Astrocyte (in vitro differentiated cells and primary cell): Measurements from ENCODE around the gene FMN2.

Experiments used
- CTCF ChIP-seq: IDR thresholded peaks from 2 replicates; pipeline ENCODE4 v1.5.1; 2011; ENCODE audit warnings: low read depth, mild to moderate bottlenecking, inconsistent platforms, low read length, moderate library complexity; ENCODE audit not compliant: insufficient read depth
- EZH2 ChIP-seq: IDR thresholded peaks from 2 replicates; pipeline ENCODE4 v1.6.1; 2012; ENCODE audit warnings: mild to moderate bottlenecking, low read length, inconsistent platforms; ENCODE audit not compliant: insufficient read depth

GRCh38 chr1:240169188-240169587 is 77.5 kb downstream of the FMN2 start:
- TF ChIP-seq EZH2: no peak
- peak; percentile 36 for TF ChIP-seq CTCF
